ENCODE data around the gene CARD18. TPM values are rescaled to one million over a fixed set of nuclear protein-coding genes. Genes with fewer than 3 reads are reported as not detected.

The CARD18 gene
- total RNA-seq, 2 experiments from 2014 or later = not detected

GRCh38 chr11:105149477-105149876 is 9.9 kb upstream of the CARD18 start:
- Mint-ChIP-seq H3K9me3 (no peaks in the 10 kb centered on the region), H3K36me3 (ENCODE audit: low read depth) (no peaks in the 10 kb centered on the region), H3K27ac (no peak overlapping the region), H3K4me3 (no peak overlapping the region), H3K27me3 (no peaks in the 10 kb centered on the region), H3K4me1 (ENCODE audit: low read depth) (no peaks in the 10 kb centered on the region)
- TF ChIP-seq CTCF (IDR thresholded peaks at IDR 0.05) = no peak
- CTCF ChIA-PET = no interaction called here
- POLR2A ChIA-PET = no interaction called here
- intact Hi-C loops (cut with DNase I, micrococcal nuclease) = no loop called here
- DNase-seq (no peak), ATAC-seq (ENCODE audit: poor library complexity) (no peak)
- no peak overlapping the region for H3K4me3 ChIP-seq (ENCODE audit: low read length)
- H3K27me3 ChIP-seq (ENCODE audit: control insufficient read depth in 1 of 2, insufficient read depth in 2 of 2, low read length in 2 of 2) = no peaks in the 10 kb centered on the region
- H3K4me1 ChIP-seq (ENCODE audit: insufficient read depth, low read length) = no peaks in the 10 kb centered on the region
- no peak overlapping the region for H3K27ac ChIP-seq (ENCODE audit: low read depth in 1 of 2, low read length in 2 of 2)
- no peaks in the 10 kb centered on the region for H3K9me3 ChIP-seq (ENCODE audit: control insufficient read depth in 1 of 2, insufficient read depth in 1 of 2, low read length in 2 of 2)
- no peaks in the 10 kb centered on the region for H3K36me3 ChIP-seq (ENCODE audit: insufficient read depth, low read length)

- no peak for ATAC-seq (ENCODE audit: poor library complexity)
- H3K36me3 Mint-ChIP-seq (ENCODE audit: low read depth) = no peaks in the 10 kb centered on the region
- CTCF ChIA-PET = no interaction called here
These were observed 8.7 kb upstream of the CARD18 start for GRCh38 chr11:105148241-105148640.

GRCh38 chr11:105144887-105145286 is 5.3 kb upstream of the CARD18 start:
- Mint-ChIP-seq H3K4me3 (no peak overlapping the region), H3K27ac (no peak overlapping the region), H3K36me3 (ENCODE audit: low read depth) (no peaks in the 10 kb centered on the region), H3K9me3 (no peaks in the 10 kb centered on the region), H3K27me3 (no peaks in the 10 kb centered on the region), H3K4me1 (ENCODE audit: low read depth) (no peaks in the 10 kb centered on the region)
- Histone ChIP-seq H3K27ac (ENCODE audit: low read depth in 1 of 2, low read length in 2 of 2) (no peak overlapping the region), H3K36me3 (ENCODE audit: insufficient read depth, low read length) (no peaks in the 10 kb centered on the region), H3K9me3 (ENCODE audit: control insufficient read depth in 1 of 2, insufficient read depth in 1 of 2, low read length in 2 of 2) (no peaks in the 10 kb centered on the region), H3K27me3 (ENCODE audit: control insufficient read depth in 1 of 2, insufficient read depth in 2 of 2, low read length in 2 of 2) (no peaks in the 10 kb centered on the region), H3K4me1 (ENCODE audit: insufficient read depth, low read length) (no peaks in the 10 kb centered on the region), H3K4me3 (ENCODE audit: low read length) (no peak overlapping the region)
- CTCF ChIA-PET = no interaction called here
- DNase-seq (no peak), ATAC-seq (ENCODE audit: poor library complexity) (no peak)
- TF ChIP-seq CTCF (IDR thresholded peaks at IDR 0.05) = no peak
- POLR2A ChIA-PET = no interaction called here
- intact Hi-C loops (cut with DNase I, micrococcal nuclease) = no loop called here

More at GRCh38 chr11:105148241-105148640, 8.7 kb upstream of the CARD18 start:
- no peaks in the 10 kb centered on the region for H3K36me3 ChIP-seq (ENCODE audit: insufficient read depth, low read length)
- Mint-ChIP-seq H3K27ac (no peak overlapping the region), H3K4me1 (ENCODE audit: low read depth) (no peaks in the 10 kb centered on the region), H3K27me3 (no peaks in the 10 kb centered on the region), H3K4me3 (no peak overlapping the region), H3K9me3 (no peaks in the 10 kb centered on the region)
- POLR2A ChIA-PET = no interaction called here
- H3K4me1 ChIP-seq (ENCODE audit: insufficient read depth, low read length) = no peaks in the 10 kb centered on the region
- H3K27me3 ChIP-seq (ENCODE audit: control insufficient read depth in 1 of 2, insufficient read depth in 2 of 2, low read length in 2 of 2) = no peaks in the 10 kb centered on the region
- H3K9me3 ChIP-seq (ENCODE audit: control insufficient read depth in 1 of 2, insufficient read depth in 1 of 2, low read length in 2 of 2) = no peaks in the 10 kb centered on the region
- intact Hi-C loops (cut with DNase I, micrococcal nuclease) = no loop called here
- TF ChIP-seq CTCF (IDR thresholded peaks at IDR 0.05) = no peak
- H3K4me3 ChIP-seq (ENCODE audit: low read length) = no peak overlapping the region
- H3K27ac ChIP-seq (ENCODE audit: low read depth in 1 of 2, low read length in 2 of 2) = no peak overlapping the region
- DNase-seq = no peak
